Neuronal stem cell (in vitro differentiated cells): ENCODE data around the gene ADGRL3.

Experiments
- DNase-seq: peaks from one replicate; pipeline ENCODE4 v3.0.0-alpha.2; 2013; ENCODE audit warnings: low spot score
- H2AFZ ChIP-seq: one replicate; pipeline ENCODE4 v1.6.1; 2013; ENCODE audit warnings: mild to moderate bottlenecking, low read length, inconsistent platforms
- H2AK5ac ChIP-seq: 2 replicates; pipeline ENCODE4 v1.6.1; 2013; ENCODE audit warnings: low read depth, mild to moderate bottlenecking, inconsistent platforms, low read length, moderate library complexity, mixed read lengths
- H2BK120ac ChIP-seq: 2 replicates; pipeline ENCODE4 v1.6.1; 2013; ENCODE audit warnings: low read depth, mild to moderate bottlenecking, inconsistent platforms, low read length, moderate library complexity, mixed read lengths
- H2BK12ac ChIP-seq: one replicate; pipeline ENCODE4 v1.6.1; 2013; ENCODE audit warnings: low read length, inconsistent platforms
- H2BK15ac ChIP-seq: 2 replicates; pipeline ENCODE4 v1.6.1; 2013; ENCODE audit warnings: mild to moderate bottlenecking, low read length, inconsistent platforms, mixed read lengths
- H2BK5ac ChIP-seq: one replicate; pipeline ENCODE4 v1.6.1; 2013; ENCODE audit warnings: inconsistent platforms, mild to moderate bottlenecking, low read length, moderate library complexity
- H3K14ac ChIP-seq: one replicate; pipeline ENCODE4 v1.6.1; 2013; ENCODE audit warnings: low read length, inconsistent platforms
- H3K18ac ChIP-seq: 2 replicates; pipeline ENCODE4 v1.6.1; 2013; ENCODE audit warnings: low read length, inconsistent platforms
- H3K23ac ChIP-seq: 2 replicates; pipeline ENCODE4 v1.6.1; 2013; ENCODE audit warnings: low read depth, mild to moderate bottlenecking, mixed read lengths, low read length, inconsistent platforms; ENCODE audit not compliant: poor library complexity
- H3K27ac ChIP-seq: replicated peaks from 3 replicates; pipeline ENCODE4 v1.5.1; 2013; ENCODE audit warnings: low read length, inconsistent platforms
- H3K27me3 ChIP-seq, 3 experiments: 2 replicates each; pipeline ENCODE4 v1.6.1; 2013; ENCODE audit warnings: low read length in 3 of 3, mild to moderate bottlenecking in 2 of 3, inconsistent platforms in 1 of 3, low read depth in 1 of 3, mixed read lengths in 1 of 3, moderate library complexity in 1 of 3; ENCODE audit not compliant: control insufficient read depth in 3 of 3, insufficient read depth in 3 of 3
- H3K36me3 ChIP-seq, 2 donors: replicated peaks in 1 of 2; 2 replicates each; pipeline ENCODE4 v1.6.1; 2013; ENCODE audit warnings: low read length in 2 of 2; ENCODE audit not compliant: control insufficient read depth in 2 of 2, insufficient read depth in 2 of 2
- H3K4ac ChIP-seq: 2 replicates; pipeline ENCODE4 v1.6.1; 2013; ENCODE audit warnings: inconsistent platforms, mild to moderate bottlenecking, low read length, moderate library complexity
- H3K4me1 ChIP-seq, 2 donors: 1 replicate in 1 of 2; 2 replicates in 1 of 2; pipeline ENCODE4 v1.6.1; 2013; ENCODE audit warnings: low read length in 2 of 2, low read depth in 1 of 2; ENCODE audit not compliant: control insufficient read depth in 2 of 2, insufficient read depth in 1 of 2
- H3K4me2 ChIP-seq: one replicate; pipeline ENCODE4 v1.6.1; 2013; ENCODE audit warnings: mild to moderate bottlenecking, low read length, inconsistent platforms; ENCODE audit not compliant: insufficient read depth, poor library complexity, severe bottlenecking
- H3K4me3 ChIP-seq, 2 donors: 2 replicates each; pipeline ENCODE4 v1.5.1; 2013; ENCODE audit warnings: low read length in 2 of 2, mild to moderate bottlenecking in 2 of 2, inconsistent platforms in 1 of 2, moderate library complexity in 1 of 2
- H3K79me1 ChIP-seq: one replicate; pipeline ENCODE4 v1.6.1; 2013; ENCODE audit warnings: low read depth, mild to moderate bottlenecking, inconsistent platforms, low read length, moderate library complexity
- H3K9ac ChIP-seq: one replicate; pipeline ENCODE4 v1.6.1; 2013; ENCODE audit warnings: mild to moderate bottlenecking, low read depth, low read length, inconsistent platforms; ENCODE audit not compliant: poor library complexity
- H3K9me3 ChIP-seq, 2 donors: replicated peaks in 1 of 2; 2 replicates each; pipeline versions ENCODE3 to v1.6.1; 2013; ENCODE audit warnings: low read length in 2 of 2, mild to moderate bottlenecking in 2 of 2, inconsistent platforms in 1 of 2, low read depth in 1 of 2, mixed read lengths in 1 of 2, moderate library complexity in 1 of 2; ENCODE audit not compliant: control insufficient read depth in 2 of 2, insufficient read depth in 1 of 2
- H4K8ac ChIP-seq: one replicate; pipeline ENCODE4 v1.6.1; 2013; ENCODE audit warnings: low read depth, mild to moderate bottlenecking, inconsistent platforms, low read length, moderate library complexity
- H4K91ac ChIP-seq: one replicate; pipeline ENCODE4 v1.6.1; 2013; ENCODE audit warnings: low read length, low read depth, mild to moderate bottlenecking, inconsistent platforms; ENCODE audit not compliant: poor library complexity
- WGBS, 2 donors: extraction: QIAGEN DNeasy Blood & Tissue Kit; methylation state at CpG; one replicate each; pipeline ENCODE4 v1.1.7; 2013; ENCODE audit warnings: missing lambda C conversion rate in 2 of 2, mixed read lengths in 1 of 2; ENCODE audit not compliant: insufficient read length in 2 of 2, insufficient replicate concordance in 1 of 2; ENCODE audit errors: extremely low coverage in 2 of 2; 5-methylcytosine and 5-hydroxymethylcytosine counted together

ADGRL3 gene

GRCh38 chr4:61299316-61299715, 99.2 kb downstream of the ADGRL3 start:
- Histone ChIP-seq H3K4ac (no peak overlapping the region), H2BK12ac (no peak overlapping the region), H4K91ac (no peak overlapping the region), H3K23ac (no peak overlapping the region), H2AFZ (no peak overlapping the region), H3K4me2 (no peak overlapping the region), H3K14ac (no peak overlapping the region), H2AK5ac (no peak overlapping the region), H2BK120ac (no peak overlapping the region), H3K9me3 (peaks cover 0 to 2% of the 10 kb centered on the region in 2 donors), H3K36me3 (no peaks in the 10 kb centered on the region), H3K27me3 (no peaks in the 10 kb centered on the region), H3K4me1 (peaks cover 6 to 8% of the 10 kb centered on the region in 2 donors), H2BK5ac (no peak overlapping the region), H4K8ac (no peak overlapping the region), H3K27ac (no peak overlapping the region), H3K9ac (no peak overlapping the region), H3K79me1 (no peaks in the 10 kb centered on the region), H2BK15ac (no peak overlapping the region), H3K4me3 (no peak overlapping the region), H3K18ac (no peak overlapping the region)
- no CpG with 5 or more reads among the region's 4 CpGs for WGBS, 2 donors
- DNase-seq: no peak

- DNase-seq: no peak
- no peak overlapping the region for H2BK15ac ChIP-seq
- no peak overlapping the region for H2BK12ac ChIP-seq
- no peak overlapping the region for H3K14ac ChIP-seq
- no peak overlapping the region for H4K8ac ChIP-seq
- H3K4me3 ChIP-seq: no peak overlapping the region
- H3K27ac ChIP-seq: no peak overlapping the region
- H3K4ac ChIP-seq: no peak overlapping the region
- H3K9me3 ChIP-seq: peaks cover 0 to 2% of the 10 kb centered on the region in 2 donors
- H3K18ac ChIP-seq: no peak overlapping the region
- H3K36me3 ChIP-seq: no peaks in the 10 kb centered on the region
- H2BK120ac ChIP-seq: no peak overlapping the region
- H3K4me2 ChIP-seq: no peak overlapping the region
- no peak overlapping the region for H4K91ac ChIP-seq
- no CpG with 5 or more reads among the region's 2 CpGs for WGBS, 2 donors
- no peaks in the 10 kb centered on the region for H3K79me1 ChIP-seq
- H3K9ac ChIP-seq: no peak overlapping the region
- H3K23ac ChIP-seq: no peak overlapping the region
- H3K27me3 ChIP-seq: no peaks in the 10 kb centered on the region
- H2BK5ac ChIP-seq: no peak overlapping the region
- no peak overlapping the region for H2AFZ ChIP-seq
- H2AK5ac ChIP-seq: no peak overlapping the region
- peaks cover 6 to 8% of the 10 kb centered on the region in 2 donors for H3K4me1 ChIP-seq
Measured at GRCh38 chr4:61300266-61300844, 100.2 kb downstream of the ADGRL3 start.

GRCh38 chr4:61301271-61301670, 101.1 kb downstream of the ADGRL3 start:
- Histone ChIP-seq H3K4me1 (peaks cover 4% of the 10 kb centered on the region in 2 donors), H2BK5ac (no peak overlapping the region), H2BK12ac (no peak overlapping the region), H2AK5ac (no peak overlapping the region), H3K4me3 (no peak overlapping the region), H3K9ac (no peak overlapping the region), H3K23ac (no peak overlapping the region), H2BK120ac (no peak overlapping the region), H2AFZ (no peak overlapping the region), H3K9me3 (peaks cover 0 to 2% of the 10 kb centered on the region in 2 donors), H3K14ac (no peak overlapping the region), H3K27me3 (no peaks in the 10 kb centered on the region), H4K91ac (no peak overlapping the region), H3K4me2 (no peak overlapping the region), H3K79me1 (no peaks in the 10 kb centered on the region), H3K4ac (no peak overlapping the region), H3K27ac (peak overlapping the region; percentile 51), H3K18ac (no peak overlapping the region), H3K36me3 (no peaks in the 10 kb centered on the region), H2BK15ac (no peak overlapping the region), H4K8ac (no peak overlapping the region)
- no peak for DNase-seq
- WGBS, 2 donors: no CpG with 5 or more reads among the region's 3 CpGs

- Histone ChIP-seq H3K36me3 (no peaks in the 10 kb centered on the region), H2BK5ac (no peak overlapping the region), H3K9ac (no peak overlapping the region), H3K9me3 (peaks cover 0 to 9% of the 10 kb centered on the region in 2 donors), H2BK15ac (no peak overlapping the region), H3K27me3 (no peaks in the 10 kb centered on the region), H2BK120ac (no peak overlapping the region), H2AK5ac (no peak overlapping the region), H4K91ac (no peak overlapping the region), H3K4me1 (peaks cover 0 to 7% of the 10 kb centered on the region in 2 donors), H3K79me1 (no peaks in the 10 kb centered on the region), H4K8ac (no peak overlapping the region), H3K27ac (no peak overlapping the region), H3K4me2 (no peak overlapping the region), H3K14ac (no peak overlapping the region), H3K23ac (no peak overlapping the region), H2BK12ac (no peak overlapping the region), H3K4me3 (no peak overlapping the region), H3K18ac (no peak overlapping the region), H3K4ac (no peak overlapping the region), H2AFZ (no peak overlapping the region)
- DNase-seq: no peak
- WGBS, 2 donors: no CpG with 5 or more reads among the region's 2 CpGs
Measured at GRCh38 chr4:61308033-61308432, 107.9 kb downstream of the ADGRL3 start.
